Cardiac septum (tissue), 1 donor: ENCODE data around the gene LTBP4. TPM values are rescaled to one million over a fixed set of nuclear protein-coding genes. Genes with fewer than 3 reads are reported as not detected.
"Not testable (repeated sequence)": the region's sequence is repeated elsewhere in the genome, so short reads cannot be mapped to it uniquely, and the experiment has no call there.

ENCODE experiments used
- DNase-seq: peaks from one replicate; pipeline ENCODE4 v3.0.0-alpha.2; 2020; ENCODE audit warnings: low spot score
- intact Hi-C: fragments of 100-400 bp; cut with DNase I; formaldehyde crosslinking; loops from one replicate; pipeline ENCODE4 v1.14.0; 2022
- total RNA-seq: library from RNA; stranded (reverse); fragmentation: NEBNext Ultra II Directional; extraction: Animal tissue kit (Norgen Biotek cat#: 25700); gene quantifications from one replicate; pipeline ENCODE4 v1.2.1, GENCODE V29; 2021
- donor health status: DM: no; HTN: no; CAD: no.

Gene LTBP4
- total RNA-seq, 1 donor from 2014 or later: 216 TPM

- intact Hi-C loops: no loop called here
- no peak for DNase-seq
Measured at GRCh38 chr19:40623403-40624251, 22.5 kb downstream of the LTBP4 start.

DNA sequence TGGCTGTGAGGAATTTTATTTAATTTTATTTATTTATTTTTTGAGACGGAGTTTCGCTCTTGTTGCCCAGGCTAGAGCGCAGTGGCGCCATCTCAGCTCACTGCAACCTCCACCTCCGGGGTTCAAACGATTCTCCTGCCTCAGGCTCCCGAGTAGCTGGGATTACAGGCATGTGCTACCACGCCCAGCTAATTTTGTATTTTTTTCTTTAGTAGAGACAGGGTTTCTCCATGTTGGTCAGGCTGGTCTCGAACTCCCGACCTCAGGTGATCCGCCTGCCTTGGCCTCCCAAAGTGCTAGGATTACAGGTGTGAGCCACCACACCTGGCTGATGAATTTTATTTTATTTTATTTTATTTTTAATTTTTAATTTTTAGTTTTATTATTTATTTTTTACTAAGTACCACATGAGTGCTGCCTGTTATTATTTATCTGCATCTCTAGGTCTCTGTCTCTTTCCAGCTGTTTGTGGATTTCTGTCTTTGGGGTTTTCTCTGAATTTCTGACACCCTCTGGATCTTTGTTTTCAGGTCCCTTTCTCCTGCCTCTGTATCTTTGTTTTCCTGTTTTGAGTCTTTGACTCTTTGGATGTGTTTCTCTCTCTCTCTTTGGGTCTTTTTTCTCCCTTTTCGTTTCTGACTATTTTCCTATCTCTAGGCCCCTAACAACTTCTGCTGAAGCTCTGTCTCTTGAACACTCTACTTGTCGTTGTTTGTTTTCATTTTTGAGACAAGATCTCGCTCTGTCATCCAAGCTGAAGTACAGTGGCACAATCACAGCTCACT is 23.4 kb downstream of the LTBP4 start:
- DNase-seq, intact Hi-C loops: not testable (repeated sequence)

DNA sequence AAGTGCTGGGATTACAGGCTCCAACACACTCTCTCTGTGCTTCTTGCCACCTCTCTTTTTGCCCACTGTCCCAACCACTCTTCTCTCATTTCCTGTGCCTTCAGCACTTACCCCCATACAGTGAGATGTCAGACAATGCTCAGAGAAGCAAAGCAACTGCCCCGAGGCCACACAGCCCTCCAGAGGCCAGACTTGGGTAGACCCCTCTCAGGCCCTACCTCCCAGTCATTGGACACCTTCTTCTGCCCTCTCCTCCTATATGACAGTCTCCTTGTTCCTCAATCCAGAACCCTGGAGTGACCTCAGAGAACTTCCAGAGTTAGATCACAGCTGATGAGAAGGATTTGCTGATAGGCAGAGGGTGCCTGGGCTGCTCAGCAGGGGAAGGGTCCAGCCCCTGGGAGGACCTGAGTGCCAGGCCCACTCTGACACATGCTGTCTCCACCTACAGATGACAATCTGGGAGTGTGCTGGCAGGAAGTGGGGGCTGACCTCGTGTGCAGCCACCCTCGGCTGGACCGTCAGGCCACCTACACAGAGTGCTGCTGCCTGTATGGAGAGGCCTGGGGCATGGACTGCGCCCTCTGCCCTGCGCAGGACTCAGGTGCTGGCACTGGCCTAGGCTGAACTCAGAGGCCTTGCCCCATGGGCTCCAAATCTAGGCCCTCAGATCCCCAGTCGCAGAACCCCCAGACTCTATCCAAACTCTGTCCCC is 24.4 kb downstream of the LTBP4 start:
- intact Hi-C loops: no loop called here
- no peak for DNase-seq

DNA sequence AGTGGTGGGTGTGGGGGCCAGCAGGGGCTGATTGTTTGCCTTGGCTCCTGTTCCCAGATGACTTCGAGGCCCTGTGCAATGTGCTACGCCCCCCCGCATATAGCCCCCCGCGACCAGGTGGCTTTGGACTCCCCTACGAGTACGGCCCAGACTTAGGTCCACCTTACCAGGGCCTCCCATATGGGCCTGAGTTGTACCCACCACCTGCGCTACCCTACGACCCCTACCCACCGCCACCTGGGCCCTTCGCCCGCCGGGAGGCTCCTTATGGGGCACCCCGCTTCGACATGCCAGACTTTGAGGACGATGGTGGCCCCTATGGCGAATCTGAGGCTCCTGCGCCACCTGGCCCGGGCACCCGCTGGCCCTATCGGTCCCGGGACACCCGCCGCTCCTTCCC is 25.7 kb downstream of the LTBP4 start:
- DNase-seq: no peak
- intact Hi-C loops: no loop called here

- DNase-seq: no peak
- intact Hi-C loops: no loop called here
Measured at GRCh38 chr19:40627486-40628279, 26.5 kb downstream of the LTBP4 start.

- no peak for DNase-seq
- intact Hi-C loops: no loop called here
Measured at GRCh38 chr19:40629346-40629745, 28.2 kb downstream of the LTBP4 start.

- no peak for DNase-seq
- intact Hi-C loops: loop anchor here (10.0 kb wide), 1 partner anchor 326 kb away; no protein-coding TSS in a partner anchor
Measured at GRCh38 chr19:40630571-40631160, 29.5 kb downstream of the LTBP4 start.

- no peak for DNase-seq
- intact Hi-C loops: loop anchor here (10.0 kb wide), 1 partner anchor 328 kb away; no protein-coding TSS in a partner anchor
Measured at GRCh38 chr19:40632311-40633036, 31.3 kb downstream of the LTBP4 start.

DNA sequence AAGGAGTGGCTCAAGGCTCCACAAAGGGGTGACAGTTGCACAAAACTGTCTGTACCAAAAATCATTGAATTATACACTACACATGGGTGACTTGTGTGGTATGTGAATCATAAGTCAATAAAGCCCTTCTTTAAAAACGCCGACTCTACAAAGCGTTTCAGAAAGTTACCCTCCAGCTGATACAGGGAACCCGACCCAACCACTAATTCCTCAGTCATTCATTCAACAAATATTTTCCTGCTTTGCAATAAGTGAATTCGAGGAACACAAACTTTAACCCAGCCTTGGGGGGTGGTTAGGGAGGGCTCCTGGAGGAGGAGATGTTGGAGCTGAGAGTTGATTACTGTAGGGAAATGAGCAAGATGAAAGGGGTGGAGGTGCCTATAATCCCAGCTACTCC is 32.0 kb downstream of the LTBP4 start:
- intact Hi-C loops: loop anchor here (10.0 kb wide), 1 partner anchor 328 kb away; no protein-coding TSS in a partner anchor
- DNase-seq: no peak

DNA sequence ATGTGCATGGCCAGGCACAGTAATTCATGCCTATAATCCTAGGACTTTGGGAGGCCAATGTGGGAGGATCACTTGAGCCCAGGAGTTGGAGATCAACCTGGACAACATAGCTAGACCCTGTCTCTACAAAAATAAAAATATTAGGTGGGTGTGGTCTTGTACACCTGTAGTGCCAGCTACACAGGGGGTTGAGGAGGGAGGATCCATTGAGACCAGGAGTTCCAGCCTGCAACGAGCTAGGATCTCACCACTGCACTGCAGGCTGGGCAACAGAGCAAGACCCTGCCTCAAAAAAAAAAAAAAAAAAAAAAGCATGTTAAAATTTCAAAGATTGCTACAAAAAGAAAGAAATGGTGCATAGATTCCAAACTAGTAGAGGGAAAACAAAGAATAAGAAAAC is 37.2 kb downstream of the LTBP4 start:
- DNase-seq: no peak
- intact Hi-C loops: loop anchor here (5.0 to 10.0 kb wide), 2 partner anchors 106 to 334 kb away; no protein-coding TSS in a partner anchor

GRCh38 chr19:40639638-40639982 is 38.4 kb downstream of the LTBP4 start:
- DNase-seq: no peak
- intact Hi-C loops: loop anchor here (5.0 to 10.0 kb wide), 2 partner anchors 107 to 335 kb away; no protein-coding TSS in a partner anchor

DNA sequence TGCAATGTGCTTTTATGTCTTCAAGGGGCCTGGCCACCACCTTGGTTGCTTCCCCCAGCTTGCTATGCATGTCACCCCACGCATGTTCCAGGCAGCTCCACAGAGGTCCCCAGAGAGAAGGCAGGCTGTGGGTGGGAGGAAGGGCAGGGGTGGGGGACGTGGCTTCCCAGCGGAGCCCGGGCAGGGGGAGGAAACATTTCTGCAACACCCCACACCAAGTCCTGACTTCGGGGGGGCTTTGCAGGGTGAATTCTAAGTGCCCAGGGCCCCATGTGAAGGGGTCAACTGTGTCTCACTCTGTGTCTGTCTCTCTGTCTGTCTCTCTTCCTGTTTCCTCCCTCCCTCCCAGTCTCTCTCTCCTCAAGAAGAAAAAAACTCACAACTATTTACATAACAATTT is 39.6 kb downstream of the LTBP4 start:
- intact Hi-C loops: no loop called here

GRCh38 chr19:40641281-40641680 is 40.1 kb downstream of the LTBP4 start:
- no peak for DNase-seq
- intact Hi-C loops: no loop called here

More for the DNA sequence above, 39.6 kb downstream of the LTBP4 start:
- no peak for DNase-seq

GRCh38 chr19:40642051-40642706 is 41.0 kb downstream of the LTBP4 start:
- intact Hi-C loops: no loop called here
- no peak for DNase-seq

- intact Hi-C loops: no loop called here
- DNase-seq: no peak
Measured at GRCh38 chr19:40642757-40643305, 41.7 kb downstream of the LTBP4 start.

- no peak for DNase-seq
- intact Hi-C loops: no loop called here
Measured at GRCh38 chr19:40646743-40647254, 45.6 kb downstream of the LTBP4 start.
